Activated T-cell treated with anti-CD3 and anti-CD28 coated beads, Interleukin-2, amount 50 U/mL, for 48 hours (primary cell): ENCODE results near the gene LONP2.
"Not testable (repeated sequence)": the region's sequence is repeated elsewhere in the genome, so short reads cannot be mapped to it uniquely, and the experiment has no call there.

Experiments used
- DNase-seq, 2 experiments: peaks; one replicate each; pipeline ENCODE4 v3.0.0-alpha.2; 2020

The LONP2 gene

GRCh38 chr16:48395375-48395774 lies 151.3 kb downstream of the LONP2 start:
- no peak for DNase-seq

GRCh38 chr16:48402547-48402946 lies 158.4 kb downstream of the LONP2 start:
- DNase-seq: not testable (repeated sequence)

GRCh38 chr16:48405153-48405552 lies 161.1 kb downstream of the LONP2 start:
- no peak for DNase-seq

GRCh38 chr16:48405907-48406306 lies 161.8 kb downstream of the LONP2 start:
- no peak for DNase-seq
